Left colon (tissue), 2 donors: Measurements from ENCODE around the gene ZC3HAV1. TPM values are rescaled to one million over a fixed set of nuclear protein-coding genes. Genes with fewer than 3 reads are reported as not detected.
A peak's percentile ranks its signal among the peaks of the same experiment; 100 is the strongest.
"Not testable (repeated sequence)": the region's sequence is repeated elsewhere in the genome, so short reads cannot be mapped to it uniquely, and the experiment has no call there.

Source experiments
- ATAC-seq: fragments of 200-7000 bp; cut with Tn5 transposase; one replicate; pipeline ENCODE4 v1.9.1; 2020; ENCODE audit warnings: mild to moderate bottlenecking, moderate library complexity
- DNase-seq, 2 donors: peaks; one replicate each; pipeline ENCODE4 v3.0.0-alpha.2; 2020
- intact Hi-C, 2 donors: fragments of 100-400 bp; cut with DNase I in 1 of 2; cut with micrococcal nuclease in 1 of 2; formaldehyde crosslinking; loops; one replicate each; pipeline versions ENCODE4 v1.11.2 to v1.14.0; 2022; cut with DNase I, micrococcal nuclease
- total RNA-seq, 2 donors: library from RNA; stranded (reverse); fragmentation: NEBNext Ultra II Directional; extraction: Animal tissue kit (Norgen Biotek cat#: 25700); gene quantifications; one replicate each; pipeline ENCODE4 v1.2.1, GENCODE V29; 2021
- donor health status: DM: no; HTN: no; CAD: no.
- donor health status: DM: yes; HTN: yes; CAD: no.

The ZC3HAV1 gene
- total RNA-seq, 2 donors from 2014 or later = 35.4 to 36.5 TPM

DNA sequence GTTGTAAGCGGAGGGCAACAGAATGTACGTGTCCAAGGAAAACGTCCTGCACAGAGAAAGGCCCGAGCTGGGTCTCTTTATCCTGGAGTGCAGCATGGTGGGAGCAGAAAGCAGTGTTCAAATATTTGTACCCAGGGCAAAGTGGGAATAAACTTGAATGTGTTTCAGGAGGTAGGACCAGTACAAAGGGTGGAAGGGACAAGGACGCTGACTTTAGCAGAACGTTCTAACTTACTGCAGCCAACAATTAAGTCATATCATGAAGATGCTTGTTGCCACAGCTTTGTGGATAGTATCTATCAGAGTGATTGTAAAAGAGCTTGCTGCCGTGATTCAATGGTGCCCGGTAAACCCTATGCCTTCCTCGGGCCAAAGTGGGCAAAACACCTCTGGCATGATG is 43.2 kb downstream of the ZC3HAV1 start:
- ATAC-seq (no peak), DNase-seq (no peak)
- intact Hi-C loops = no loop called here

DNA sequence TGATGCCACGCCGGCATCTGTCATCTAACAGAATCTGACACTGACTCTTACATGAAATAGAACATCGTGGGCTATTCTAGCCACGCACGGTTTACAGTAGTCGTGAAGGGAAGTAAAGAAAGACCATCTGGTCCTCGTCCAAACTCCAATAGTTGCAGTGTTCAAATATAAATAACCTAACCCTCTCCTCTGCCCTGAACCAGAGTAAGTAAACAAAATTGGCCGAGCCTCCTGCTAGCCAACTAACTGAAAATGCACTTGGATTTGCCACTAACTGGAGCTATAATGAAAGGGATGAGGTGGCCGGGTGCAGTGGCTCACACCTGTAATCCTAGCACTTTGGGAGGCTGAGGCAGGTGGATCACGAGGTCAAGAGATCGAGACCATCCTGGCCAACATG is 44.2 kb downstream of the ZC3HAV1 start:
- ATAC-seq = no peak
- DNase-seq = no peak
- intact Hi-C loops = no loop called here

DNA sequence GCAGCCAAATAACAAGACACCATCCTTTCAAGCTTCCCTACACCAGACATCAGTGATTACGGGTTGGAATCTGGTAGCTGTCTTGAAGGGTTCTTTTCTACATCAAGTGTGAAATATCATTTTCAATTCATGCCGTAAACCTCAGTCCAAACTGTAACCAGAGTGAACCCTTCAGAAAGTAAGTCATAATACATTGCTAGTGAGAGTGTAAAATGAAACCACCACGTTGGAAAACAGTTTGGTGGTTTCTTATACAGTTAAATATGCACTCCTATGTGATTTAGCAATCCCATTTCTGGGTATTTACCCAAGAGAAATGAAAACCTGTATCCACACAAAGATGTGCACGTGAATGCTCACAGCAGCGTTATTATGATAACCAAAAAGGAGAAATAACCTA is 48.1 kb downstream of the ZC3HAV1 start:
- DNase-seq (no peak), ATAC-seq (no peak)
- intact Hi-C loops = no loop called here

DNA sequence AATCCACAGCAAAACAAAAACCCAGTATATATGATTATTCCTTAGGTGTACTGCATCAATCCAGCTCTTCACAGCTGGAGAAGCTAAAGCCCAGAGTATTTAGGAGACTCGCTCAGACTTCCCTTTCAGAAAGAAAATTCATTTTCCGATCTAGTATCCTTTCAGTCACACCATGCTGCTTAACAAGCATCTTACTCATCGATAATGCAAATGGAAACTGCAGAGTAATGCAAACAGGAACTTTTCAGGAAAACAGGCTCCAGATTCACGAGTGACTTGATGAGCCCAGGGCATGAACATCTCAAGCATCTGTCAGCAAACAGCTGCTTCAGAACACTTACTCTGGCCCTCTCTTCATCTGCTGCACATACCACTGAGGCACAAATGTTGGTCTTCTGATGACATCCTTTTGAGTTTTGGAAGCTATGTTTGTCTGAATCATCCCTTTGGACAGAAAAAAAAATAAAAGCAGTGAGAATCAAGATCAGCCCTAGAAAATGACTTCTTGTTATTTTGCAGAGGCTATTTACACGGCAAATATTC is 48.8 kb downstream of the ZC3HAV1 start:
- DNase-seq = no peak
- intact Hi-C loops = no loop called here
- no peak for ATAC-seq

DNA sequence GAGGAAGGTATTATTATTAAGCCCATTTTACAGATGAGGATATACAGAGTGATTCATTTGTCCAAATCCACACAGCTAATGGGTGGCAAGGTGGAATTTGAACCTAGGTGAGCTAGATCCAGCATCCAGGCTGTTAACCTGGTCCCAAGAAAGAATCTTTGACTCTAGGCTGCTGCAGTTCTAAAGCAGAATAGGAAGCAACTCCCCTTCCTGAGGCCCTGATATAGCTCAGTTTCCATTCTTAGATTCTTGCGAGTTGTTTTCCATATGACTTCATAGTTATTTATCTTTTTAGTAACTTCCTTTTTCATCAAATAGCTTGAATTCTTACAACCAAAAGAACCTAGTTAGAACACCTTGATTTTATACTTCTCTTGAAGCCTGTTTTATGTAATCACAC is 49.6 kb downstream of the ZC3HAV1 start:
- ATAC-seq (no peak), DNase-seq (no peak)
- intact Hi-C loops = no loop called here

DNA sequence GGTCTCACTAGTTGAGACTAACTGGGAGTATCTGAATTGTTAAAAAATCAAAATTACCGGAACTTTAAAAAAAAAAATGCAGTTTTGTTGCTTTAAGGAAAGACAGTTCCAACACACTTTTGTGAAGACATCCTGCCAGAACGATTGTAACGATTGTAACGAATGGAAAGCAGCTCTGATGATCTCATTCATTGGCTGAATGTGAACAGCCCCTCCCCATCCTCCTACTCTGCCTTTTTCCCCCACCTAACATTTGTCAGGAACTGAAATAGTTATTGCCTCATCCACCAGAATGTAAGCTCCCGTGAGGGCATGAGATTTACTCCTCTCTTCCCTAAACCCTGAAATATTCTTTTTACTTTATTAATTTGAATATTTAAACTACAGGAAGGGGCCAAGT is 50.6 kb downstream of the ZC3HAV1 start:
- no peak for ATAC-seq
- DNase-seq = no peak
- intact Hi-C loops = no loop called here

DNA sequence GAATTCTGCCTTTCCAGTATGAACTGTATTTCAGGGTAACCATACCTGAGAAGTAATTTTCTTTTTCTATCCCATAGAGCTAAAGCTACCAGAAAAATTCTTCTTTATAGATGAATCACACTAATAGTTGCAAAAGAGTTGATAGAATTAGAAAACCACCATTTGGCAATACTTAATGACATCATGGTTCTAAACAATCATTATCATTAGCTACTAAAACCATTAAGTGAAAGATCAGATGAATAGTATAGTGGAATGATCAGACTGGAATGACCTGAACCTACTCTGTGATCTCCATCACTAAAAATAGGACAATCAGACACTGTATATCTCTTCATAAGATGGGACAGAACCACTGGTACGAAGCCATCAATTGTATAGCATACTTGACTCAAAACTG is 53.8 kb downstream of the ZC3HAV1 start:
- intact Hi-C loops = no loop called here
- DNase-seq (no peak), ATAC-seq (no peak)

DNA sequence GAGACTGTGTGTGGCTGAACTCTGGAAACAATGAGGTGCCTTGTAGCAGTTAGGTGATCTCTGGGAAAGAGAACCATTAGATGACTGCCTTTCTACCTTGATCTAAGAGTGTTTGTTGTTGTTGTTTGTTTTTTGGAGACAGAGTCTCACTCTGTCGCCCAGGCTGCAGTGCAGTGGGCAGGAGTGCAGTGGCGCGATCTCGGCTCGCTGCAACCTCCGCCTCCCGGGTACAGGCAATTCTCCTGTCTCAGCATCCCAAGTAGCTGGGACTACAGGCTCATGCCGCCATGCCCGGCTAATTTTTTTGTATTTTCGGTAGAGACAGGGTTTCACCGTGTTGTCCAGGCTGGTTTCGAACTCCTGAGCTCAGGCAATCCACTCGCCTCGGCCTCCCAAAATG is 54.9 kb downstream of the ZC3HAV1 start:
- DNase-seq, ATAC-seq, intact Hi-C loops: not testable (repeated sequence)

DNA sequence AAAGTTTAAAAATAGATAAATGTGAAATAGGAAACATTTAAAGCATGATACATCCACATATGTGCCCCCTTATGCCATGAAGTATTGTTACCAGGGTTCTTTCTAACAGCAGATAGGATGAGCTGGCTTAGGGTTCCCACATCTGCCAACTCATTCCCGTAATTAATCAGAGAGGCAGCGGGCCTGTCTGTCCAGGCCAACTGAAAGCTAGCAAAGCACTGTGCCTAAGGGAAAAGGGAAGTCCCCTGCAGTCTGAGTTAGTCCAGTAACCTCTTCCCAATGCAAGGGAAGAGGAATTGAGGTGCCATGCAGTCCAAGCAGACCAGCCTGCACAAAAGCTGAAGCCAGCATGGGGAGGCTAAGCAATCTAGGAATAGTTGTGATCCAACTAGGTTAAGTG is 55.4 kb downstream of the ZC3HAV1 start:
- DNase-seq (no peak), ATAC-seq (no peak)
- intact Hi-C loops = no loop called here

DNA sequence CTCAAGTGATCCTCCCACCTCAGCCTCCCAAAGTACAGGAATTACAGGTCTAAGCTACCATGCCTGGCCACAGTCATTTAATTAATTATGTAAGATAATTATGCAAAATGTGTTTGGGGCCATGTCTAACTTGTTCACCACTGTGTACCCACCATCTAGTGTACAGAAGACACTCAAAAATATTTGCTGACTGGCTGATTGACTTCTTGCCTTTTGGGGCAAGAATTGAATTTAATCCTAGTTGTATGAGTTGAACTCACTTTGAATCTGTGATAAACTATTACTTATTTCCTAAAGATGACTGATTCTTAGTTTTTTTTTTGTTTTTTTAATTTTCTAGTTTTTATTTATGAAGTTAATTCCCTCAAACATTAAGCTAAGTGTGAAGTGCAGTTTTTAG is 57.9 kb downstream of the ZC3HAV1 start:
- ATAC-seq = no peak
- intact Hi-C loops = no loop called here
- DNase-seq = no peak

DNA sequence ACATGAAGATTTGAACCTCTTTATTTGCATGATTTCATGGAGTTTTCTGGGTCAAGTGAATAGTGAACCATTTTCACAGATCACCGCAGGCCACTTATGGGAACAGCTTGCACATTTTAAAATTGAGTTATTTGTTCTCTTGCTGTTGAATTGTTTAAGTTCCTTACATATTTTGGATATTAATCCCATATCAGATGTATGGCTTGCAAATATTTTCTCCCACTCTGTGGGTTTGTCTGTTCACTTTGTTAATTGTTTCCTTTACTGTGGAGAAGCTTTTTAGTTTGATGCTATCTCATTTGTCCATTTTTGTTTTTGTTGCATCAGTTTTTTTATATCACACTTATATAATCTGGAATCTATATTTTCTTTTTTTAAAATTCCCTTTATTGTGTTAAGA is 59.6 kb downstream of the ZC3HAV1 start:
- DNase-seq (no peak), ATAC-seq (no peak)
- intact Hi-C loops = no loop called here

DNA sequence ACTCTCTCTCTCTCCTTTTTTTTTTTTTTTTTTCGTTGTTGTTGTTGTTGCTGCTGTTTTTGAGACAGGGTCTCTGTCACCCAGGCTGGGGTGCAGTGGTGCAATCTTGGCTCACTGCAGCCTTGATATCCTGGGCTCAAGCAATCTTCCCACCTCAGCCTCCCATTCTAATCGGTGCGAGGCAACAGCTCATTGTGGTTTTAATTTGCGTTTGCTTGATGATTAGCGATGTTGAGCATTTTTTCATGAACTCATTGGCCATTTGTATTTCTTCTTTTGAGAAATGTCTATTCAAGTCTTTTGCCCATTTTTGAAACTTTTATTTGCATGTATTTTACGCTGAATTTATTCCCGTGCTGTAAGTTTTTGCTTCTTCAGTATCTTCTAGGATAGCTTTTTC is 60.4 kb downstream of the ZC3HAV1 start:
- DNase-seq (no peak), ATAC-seq (no peak)
- intact Hi-C loops = no loop called here

DNA sequence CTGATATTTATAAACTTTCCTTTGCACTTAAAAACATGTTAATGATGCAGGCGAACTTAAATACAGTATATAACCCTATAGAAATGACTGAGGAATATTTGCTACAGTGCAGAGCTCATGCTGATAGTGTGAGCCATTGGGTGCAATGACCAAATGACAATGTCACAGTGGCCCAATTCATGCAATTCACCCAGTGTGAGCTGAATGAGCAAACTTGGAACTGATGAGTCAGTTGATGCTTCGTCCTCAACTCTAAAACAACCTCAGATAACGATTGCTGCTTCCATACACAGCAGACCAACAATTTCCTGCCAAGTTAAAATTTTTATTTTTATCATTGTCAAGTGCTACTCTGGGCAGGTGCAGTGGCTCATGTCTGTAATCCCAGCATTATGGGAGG is 61.5 kb downstream of the ZC3HAV1 start:
- DNase-seq (no peak), ATAC-seq (no peak)
- intact Hi-C loops = no loop called here

DNA sequence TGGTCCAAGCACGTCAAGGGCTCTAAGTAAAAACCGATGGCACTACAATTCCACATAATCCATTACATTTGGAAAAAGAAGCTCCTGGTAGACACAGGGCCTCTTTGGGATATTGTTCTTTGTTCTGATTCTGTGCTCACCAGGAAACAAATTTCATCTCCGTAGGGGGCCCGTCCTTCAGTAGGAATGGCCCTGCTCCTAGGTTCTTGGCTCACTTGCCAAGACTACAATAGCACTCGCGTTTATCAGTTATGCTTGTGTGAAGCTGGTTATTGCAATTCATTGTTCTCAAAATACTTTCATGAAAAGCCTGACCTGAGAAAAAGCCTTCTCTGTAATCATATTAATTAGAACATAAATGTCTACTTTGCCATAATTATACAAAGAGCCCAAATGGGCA is 63.4 kb downstream of the ZC3HAV1 start:
- ATAC-seq = no peak
- intact Hi-C loops = no loop called here
- no peak for DNase-seq

DNA sequence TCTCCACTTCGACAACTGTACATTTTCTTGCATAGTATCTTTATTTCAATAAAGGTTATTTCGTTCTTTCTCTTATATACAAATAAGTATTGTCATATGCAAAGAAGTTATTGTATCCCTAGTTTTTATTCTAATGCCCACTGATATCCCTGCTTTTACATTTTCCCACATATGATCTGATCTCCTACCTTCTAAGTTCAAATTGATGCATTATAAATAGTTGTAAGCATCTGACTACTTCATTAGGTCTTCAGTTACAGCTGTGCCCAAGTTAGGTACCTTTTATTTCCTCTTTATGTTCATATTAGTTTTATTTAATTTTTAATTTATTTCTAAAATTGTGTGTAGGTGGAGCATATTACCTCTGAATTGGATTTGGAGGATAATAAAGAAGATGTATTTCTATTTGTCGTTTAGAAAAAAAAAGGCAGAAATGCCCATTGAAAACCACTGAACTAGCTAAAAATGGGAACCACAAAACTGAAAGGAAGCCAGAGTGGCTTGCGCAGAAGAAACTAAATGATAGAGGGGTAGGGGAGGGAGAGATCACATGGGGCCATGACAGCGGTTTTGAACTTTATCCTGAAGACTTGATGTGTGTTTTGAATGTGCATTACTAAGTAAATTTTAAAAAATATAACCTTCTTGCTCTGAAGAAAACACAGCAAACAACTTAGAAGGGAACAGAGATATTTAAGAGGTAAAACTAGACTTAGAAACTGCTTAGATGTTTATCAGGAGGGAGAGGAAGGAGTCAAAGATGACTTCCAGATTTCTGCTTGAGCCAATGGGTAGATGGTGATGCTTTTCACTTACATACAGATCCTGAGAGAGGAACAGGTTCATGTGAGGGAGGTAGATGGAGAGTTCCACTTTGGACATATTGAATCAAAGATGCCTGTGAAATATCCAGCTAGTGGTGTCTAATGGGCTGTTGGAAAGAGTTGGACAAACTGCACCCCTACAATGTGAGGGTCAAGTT is 64.4 kb downstream of the ZC3HAV1 start:
- intact Hi-C loops = no loop called here
- no peak for ATAC-seq
- DNase-seq = no peak

DNA sequence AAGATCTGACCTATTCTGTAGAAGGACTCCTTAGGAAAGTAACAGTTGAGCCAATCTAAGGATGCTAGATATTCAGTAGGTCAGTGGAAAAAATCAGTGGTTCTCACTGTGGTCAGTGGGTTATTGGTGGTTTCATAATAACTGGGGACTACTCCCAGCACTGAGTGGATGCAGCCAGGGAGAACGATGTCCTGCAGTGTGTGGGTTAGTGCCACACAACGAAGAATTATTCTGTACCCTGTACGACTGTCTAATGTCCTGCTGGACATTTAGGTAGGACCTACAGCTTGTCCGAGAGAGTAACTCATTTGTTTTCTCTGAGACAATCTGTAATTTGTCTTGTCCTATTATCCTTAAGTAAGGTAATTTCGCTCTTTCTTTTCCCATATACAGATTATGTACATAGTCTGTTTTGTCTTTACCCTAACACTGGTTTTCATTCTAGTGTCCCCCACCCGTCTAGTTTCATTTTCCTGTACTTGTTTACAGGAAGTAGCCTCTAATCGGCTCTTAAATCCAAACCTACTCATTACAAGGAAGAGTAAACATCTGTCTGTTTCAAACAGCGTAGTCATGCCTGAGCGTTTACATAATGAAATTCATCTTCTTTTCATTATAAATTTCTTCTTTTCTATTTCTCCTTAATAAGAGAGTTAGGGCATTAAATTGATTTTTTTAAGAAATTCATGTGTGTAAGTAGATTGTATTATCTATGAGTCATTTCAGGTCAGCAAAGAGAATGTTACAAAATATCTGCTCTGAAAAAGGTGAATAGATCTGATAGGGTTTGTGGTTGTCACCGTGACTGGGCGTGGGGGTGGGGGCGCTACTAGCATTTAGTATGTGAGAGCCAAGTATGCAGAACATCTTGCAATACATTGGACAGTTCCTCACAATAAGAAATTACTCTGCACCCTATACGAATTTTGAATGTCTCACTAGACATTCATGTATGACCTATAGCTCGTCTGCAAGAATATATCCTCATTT is 65.4 kb downstream of the ZC3HAV1 start:
- DNase-seq (peak in 1 of 2 donors; percentile 32), ATAC-seq (no peak)
- intact Hi-C loops = no loop called here

DNA sequence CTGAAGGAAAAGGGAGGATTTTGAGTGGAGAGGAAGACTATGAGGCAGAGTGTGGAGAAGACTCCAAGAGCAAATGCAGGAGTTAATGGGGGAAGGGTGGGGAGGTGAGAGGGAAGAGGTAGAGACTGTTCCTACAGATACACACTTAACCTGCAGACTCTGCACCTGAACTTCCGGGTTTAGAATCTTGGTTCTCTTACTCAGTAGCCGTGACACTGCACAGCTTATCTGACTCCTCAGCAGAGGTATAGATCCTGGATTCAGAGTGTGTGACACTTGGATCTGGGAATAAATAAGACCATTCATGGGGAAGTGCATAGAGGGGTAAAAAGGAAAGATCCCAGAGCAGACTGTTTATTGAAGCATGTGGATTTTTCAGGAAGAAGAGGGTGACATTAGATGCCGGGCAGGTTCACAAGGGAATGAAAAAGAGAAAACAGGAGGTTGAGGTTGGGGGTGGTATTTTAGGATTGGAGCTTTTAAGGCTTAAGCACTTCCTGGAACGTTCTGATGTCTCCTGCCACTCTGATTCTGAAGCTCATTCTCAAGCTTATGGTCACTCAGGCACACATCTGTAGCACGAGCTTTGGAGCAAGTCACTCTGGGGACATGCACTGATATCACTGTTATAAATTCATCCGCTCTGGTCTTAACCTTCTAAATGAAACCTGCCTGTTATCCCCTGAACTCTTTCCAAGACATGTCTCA is 68.0 kb downstream of the ZC3HAV1 start:
- DNase-seq (no peak), ATAC-seq (peak; percentile 85)
- intact Hi-C loops = no loop called here

DNA sequence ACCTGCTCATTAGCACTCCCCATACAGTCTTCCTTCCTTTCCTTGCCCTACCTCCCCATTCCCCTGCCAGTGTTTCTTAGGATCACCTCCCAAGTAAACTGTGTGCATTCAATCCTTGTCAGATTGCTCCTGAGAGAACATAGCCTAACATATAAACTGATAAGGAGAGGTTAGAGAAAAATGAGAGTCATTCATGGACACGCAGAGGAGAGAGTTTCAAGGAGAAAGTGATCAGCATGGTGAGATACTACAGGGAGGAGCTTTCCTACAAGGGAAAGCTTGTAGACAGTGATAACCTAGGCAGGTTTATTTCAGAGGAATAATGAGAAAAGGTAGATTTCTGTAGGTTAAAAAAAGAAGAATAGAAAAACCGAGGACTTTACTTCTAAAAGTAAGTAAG is 70.8 kb downstream of the ZC3HAV1 start:
- no peak for DNase-seq

DNA sequence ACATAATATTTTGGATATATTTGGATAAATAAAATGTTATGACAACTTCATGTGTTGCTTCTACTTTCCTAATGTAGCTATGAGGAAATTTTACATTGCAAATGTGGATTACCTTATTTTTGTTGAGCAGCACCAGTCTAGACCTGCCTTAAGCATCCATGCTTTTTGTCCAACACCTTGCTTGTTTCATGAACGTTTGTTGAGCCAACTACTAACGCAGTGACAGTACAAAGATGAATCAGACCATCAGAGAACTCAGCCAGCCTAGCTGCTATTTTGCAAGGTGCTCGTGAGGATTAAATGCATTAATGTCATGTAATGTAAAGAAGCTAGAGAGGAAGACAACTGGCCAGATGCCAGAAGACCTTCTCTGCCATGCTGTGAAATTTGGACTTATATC is 72.6 kb downstream of the ZC3HAV1 start:
- ATAC-seq = no peak
- no peak for DNase-seq
- intact Hi-C loops = no loop called here

More for the DNA sequence above, 70.8 kb downstream of the ZC3HAV1 start:
- intact Hi-C loops = no loop called here
- no peak for ATAC-seq
